Measurements from ENCODE around the gene PIGS.

DNA sequence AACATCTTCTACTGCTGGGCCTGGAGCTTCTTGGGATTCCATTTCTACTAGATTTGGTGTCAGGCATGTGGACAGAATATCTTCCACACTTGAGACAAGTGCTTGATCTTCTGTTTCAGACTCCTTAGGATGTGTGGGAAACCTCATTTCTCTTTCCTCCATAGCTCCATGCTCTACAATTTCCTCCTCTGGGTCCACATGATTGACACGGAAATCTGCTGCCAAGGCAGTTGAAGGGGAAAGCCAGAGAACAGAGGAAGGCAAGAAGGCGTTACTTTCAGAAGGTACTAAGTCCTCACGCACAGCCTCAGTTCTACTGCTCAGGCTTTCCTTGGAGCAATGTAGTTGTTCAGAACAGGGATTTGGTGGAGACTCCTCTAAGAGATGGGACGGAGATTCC lies 20.9 kb upstream of the PIGS start:
- TF ChIP-seq EZH2 (IDR thresholded peaks at IDR 0.05; ENCODE audit: insufficient read depth, low read length) = no peak
- TF ChIP-seq, protein P1, sequence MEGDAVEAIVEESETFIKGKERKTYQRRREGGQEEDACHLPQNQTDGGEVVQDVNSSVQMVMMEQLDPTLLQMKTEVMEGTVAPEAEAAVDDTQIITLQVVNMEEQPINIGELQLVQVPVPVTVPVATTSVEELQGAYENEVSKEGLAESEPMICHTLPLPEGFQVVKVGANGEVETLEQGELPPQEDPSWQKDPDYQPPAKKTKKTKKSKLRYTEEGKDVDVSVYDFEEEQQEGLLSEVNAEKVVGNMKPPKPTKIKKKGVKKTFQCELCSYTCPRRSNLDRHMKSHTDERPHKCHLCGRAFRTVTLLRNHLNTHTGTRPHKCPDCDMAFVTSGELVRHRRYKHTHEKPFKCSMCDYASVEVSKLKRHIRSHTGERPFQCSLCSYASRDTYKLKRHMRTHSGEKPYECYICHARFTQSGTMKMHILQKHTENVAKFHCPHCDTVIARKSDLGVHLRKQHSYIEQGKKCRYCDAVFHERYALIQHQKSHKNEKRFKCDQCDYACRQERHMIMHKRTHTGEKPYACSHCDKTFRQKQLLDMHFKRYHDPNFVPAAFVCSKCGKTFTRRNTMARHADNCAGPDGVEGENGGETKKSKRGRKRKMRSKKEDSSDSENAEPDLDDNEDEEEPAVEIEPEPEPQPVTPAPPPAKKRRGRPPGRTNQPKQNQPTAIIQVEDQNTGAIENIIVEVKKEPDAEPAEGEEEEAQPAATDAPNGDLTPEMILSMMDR (IDR thresholded peaks at IDR 0.05; ENCODE audit: insufficient read depth, low read depth, low read length) = no peak
